ENCODE results near the gene WIPF1. TPM values are rescaled to one million over a fixed set of nuclear protein-coding genes. Genes with fewer than 3 reads are reported as not detected.

Gene WIPF1
- total and polyA plus RNA-seq, 7 donors: 9.0 to 51.0 (median 37.8) TPM

GRCh38 chr2:174634130-174635014 lies 36.8 kb upstream of the WIPF1 start:
- H3K27ac ChIP-seq: peak overlapping the region; percentile 62 to 78 (median 73)
- H3K9me3 ChIP-seq: no peaks in the 10 kb centered on the region
- H3K36me3 ChIP-seq: no peaks in the 10 kb centered on the region
- TF ChIP-seq POLR2AphosphoS5 (IDR thresholded peaks at IDR 0.05): peak in 1 of 4 donors; percentile 37
- no peak for TF ChIP-seq CTCF (IDR thresholded peaks at IDR 0.05)
- intact Hi-C loops (cut with DNase I): loop anchor here (5.0 kb wide), 1 partner anchor 48 kb away; no protein-coding TSS in a partner anchor
- H3K4me3 ChIP-seq: peak overlapping the region in 2 of 4 donors; percentile 26 to 34
- WGBS, 2 donors: 34 to 68% methylated on average over 13 of the region's 13 CpGs
- DNase-seq: no peak
- no peaks in the 10 kb centered on the region for H3K27me3 ChIP-seq
- peaks cover 0 to 76% (median 62%) of the 10 kb centered on the region in 4 donors for H3K4me1 ChIP-seq

GRCh38 chr2:174633623-174633930 lies 36.0 kb upstream of the WIPF1 start:
- H3K27ac ChIP-seq: peak overlapping the region; percentile 62 to 78 (median 73)
- peak overlapping the region in 3 of 4 donors; percentile 3 to 34 (median 26) for H3K4me3 ChIP-seq
- no peaks in the 10 kb centered on the region for H3K36me3 ChIP-seq
- H3K4me1 ChIP-seq: peaks cover 0 to 81% (median 65%) of the 10 kb centered on the region in 4 donors
- no peaks in the 10 kb centered on the region for H3K9me3 ChIP-seq
- no peaks in the 10 kb centered on the region for H3K27me3 ChIP-seq
- TF ChIP-seq CTCF (IDR thresholded peaks at IDR 0.05): no peak
- TF ChIP-seq POLR2AphosphoS5 (IDR thresholded peaks at IDR 0.05): peak in 2 of 4 donors; percentile 10 to 20
- peak; percentile 74 for DNase-seq
- 30 to 76% methylated on average over 8 of the region's 8 CpGs for WGBS, 2 donors
- intact Hi-C loops (cut with DNase I): loop anchor here (5.0 kb wide), 1 partner anchor 49 kb away; no protein-coding TSS in a partner anchor

GRCh38 chr2:174632841-174633622 lies 35.4 kb upstream of the WIPF1 start:
- peaks cover 0 to 81% (median 65%) of the 10 kb centered on the region in 4 donors for H3K4me1 ChIP-seq

More at GRCh38 chr2:174632841-174633622, 35.4 kb upstream of the WIPF1 start:
- H3K27me3 ChIP-seq: no peaks in the 10 kb centered on the region
- 30 to 65% methylated on average over 7 of the region's 7 CpGs for WGBS, 2 donors
- H3K4me3 ChIP-seq: peak overlapping the region in 3 of 4 donors; percentile 3 to 34 (median 26)
- H3K36me3 ChIP-seq: no peaks in the 10 kb centered on the region
- intact Hi-C loops (cut with DNase I): loop anchor here (5.0 kb wide), 1 partner anchor 49 kb away; no protein-coding TSS in a partner anchor
- no peaks in the 10 kb centered on the region for H3K9me3 ChIP-seq
- DNase-seq: no peak
- TF ChIP-seq POLR2AphosphoS5 (IDR thresholded peaks at IDR 0.05): no peak
- no peak for TF ChIP-seq CTCF (IDR thresholded peaks at IDR 0.05)
- no peak for TF ChIP-seq EP300 (IDR thresholded peaks at IDR 0.05)
- peak overlapping the region; percentile 62 to 78 (median 73) for H3K27ac ChIP-seq
